Measurements from ENCODE around the gene CKMT2.

CKMT2 gene

GRCh38 chr5:81233080-81233634 is at the start of gene CKMT2:
Gene CKMT2 (plus strand): TSS chr5:81233322. CDS start chr5:81251133, 17,811 bp downstream.
- DNase-seq: peak in 1 of 2 donors; percentile 7

DNA sequence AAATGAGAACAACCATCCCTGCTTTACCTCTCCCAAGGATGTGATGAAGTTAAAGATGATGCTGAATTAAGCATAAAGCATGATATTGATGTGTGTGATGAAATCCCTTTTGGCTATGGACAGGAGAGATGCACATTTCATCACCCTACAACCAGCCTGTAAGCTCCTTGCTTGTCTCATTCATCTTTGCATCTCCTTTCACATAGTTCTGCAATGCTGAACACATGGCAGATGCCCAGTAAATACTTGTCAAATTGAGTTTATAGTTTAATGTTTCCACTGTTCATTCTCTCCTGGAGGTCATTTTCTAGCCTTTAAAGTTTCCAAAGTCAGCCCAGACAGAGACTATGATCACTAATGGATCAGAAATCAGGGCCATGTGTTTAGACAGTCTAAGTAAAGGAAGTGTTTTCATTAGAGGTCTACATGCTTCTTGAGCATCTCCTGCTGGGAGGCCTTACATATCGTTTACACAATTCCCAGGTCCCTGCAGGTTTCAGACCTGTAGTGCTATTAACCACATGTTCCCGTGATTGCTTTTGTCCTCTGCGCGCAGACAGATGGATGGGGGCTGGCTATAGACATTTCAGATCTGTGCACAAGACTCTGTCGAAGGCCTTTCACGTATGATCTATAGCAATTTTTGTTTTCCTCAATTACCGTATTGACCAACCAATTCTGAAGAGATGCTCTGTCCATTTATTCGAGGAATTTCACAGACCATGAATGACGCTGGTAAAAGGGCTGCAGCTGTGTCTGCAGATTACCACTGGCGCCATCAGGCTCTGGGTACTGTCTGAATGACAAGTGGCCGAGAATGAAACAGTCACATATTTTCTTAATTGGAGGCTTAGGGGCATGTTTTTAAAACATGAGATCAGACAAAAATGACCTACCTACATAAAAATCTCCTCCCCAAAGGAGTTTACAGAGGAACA is 49.0 kb upstream of the CKMT2 start:
- no peak for DNase-seq

DNA sequence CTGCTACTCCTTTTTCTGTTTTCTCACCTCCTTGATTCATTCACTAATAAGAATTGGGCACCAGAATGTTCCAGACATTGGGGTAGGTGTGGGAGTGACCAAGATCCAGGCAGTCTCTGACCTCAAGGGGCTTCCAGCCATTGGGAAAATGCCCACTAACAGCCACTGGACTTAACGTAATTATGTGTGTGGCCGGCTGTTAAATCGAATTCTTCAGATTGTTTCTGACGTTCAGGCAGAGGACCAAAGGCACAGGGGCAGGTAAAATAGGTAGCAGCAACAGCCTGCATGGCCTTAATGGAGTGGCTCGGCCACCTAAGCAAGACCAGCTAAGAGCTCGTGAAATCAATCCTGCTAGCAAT is 48.4 kb upstream of the CKMT2 start:
- no peak for DNase-seq

- no peak for DNase-seq
These were observed 45.2 kb upstream of the CKMT2 start for GRCh38 chr5:81187885-81188284.

GRCh38 chr5:81188962-81189361 is 44.2 kb upstream of the CKMT2 start:
- no peak for DNase-seq

- no peak for DNase-seq
These were observed 43.1 kb upstream of the CKMT2 start for GRCh38 chr5:81189875-81190498.

DNA sequence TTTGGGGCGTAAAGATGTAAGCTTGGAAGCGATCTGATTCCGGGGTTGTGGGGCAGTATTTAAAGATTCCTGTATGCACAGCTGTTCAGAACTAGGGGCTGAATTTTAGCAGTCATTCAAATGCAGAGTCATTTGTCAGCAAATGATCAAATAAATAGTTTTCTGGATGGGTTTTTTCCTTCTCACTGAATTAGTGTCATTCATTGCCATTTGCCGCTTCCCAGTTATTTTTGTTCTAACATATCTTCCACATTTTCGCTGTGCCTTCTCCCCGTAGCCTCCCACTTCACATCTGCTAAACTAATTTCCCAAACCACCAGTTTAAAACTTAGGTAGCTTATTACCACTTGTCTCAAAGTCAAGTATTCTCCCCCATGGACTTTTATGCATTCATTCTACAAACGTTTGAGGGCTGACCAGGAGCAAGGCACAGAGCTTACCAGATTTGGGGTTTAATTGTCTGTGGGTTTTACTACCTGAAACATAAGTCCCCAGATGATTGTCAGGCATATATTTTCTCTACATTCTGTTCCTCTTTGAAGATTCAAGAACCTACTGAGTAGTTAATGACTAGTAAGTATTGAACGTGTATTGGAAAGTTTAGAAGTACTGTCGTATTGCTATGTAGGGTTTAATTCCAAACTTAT is 41.3 kb upstream of the CKMT2 start:
- no peak for DNase-seq

GRCh38 chr5:81192373-81192750 is 40.8 kb upstream of the CKMT2 start:
- no peak for DNase-seq

DNA sequence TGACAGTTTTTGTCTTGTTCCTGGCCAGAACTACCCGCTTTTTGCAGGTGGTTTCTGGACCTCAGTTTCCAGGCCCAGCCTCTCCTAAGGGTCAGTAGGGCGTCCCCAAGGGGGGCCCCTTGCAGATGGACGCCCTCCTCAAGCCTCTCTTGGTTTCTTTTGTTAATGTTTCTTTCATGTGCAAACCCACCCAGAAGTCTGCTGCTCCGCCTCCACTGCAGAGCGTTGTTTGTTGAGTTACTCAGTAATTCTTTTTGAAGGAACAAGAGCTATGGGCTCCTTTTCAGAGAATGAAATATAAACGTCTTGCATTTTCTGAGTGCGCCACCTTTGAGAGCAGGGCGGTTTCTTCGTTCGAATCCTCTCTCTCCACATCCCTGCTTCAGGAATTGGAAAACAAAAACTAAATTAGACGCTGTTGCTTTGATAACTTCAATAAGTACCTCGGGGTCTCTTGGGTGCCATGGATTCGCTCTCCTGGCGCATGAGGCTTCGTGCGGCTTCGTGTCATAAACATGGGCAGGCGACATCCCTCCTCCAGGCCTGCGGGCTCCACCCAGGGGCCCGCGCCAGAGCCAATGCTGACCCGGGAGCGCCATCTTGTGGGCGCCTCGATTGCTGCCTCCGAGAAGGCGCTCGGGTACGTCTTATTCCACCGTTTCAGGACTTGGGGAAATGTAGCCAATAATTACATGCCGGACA is 38.3 kb upstream of the CKMT2 start:
- peak; percentile 88 to 91 for DNase-seq

DNA sequence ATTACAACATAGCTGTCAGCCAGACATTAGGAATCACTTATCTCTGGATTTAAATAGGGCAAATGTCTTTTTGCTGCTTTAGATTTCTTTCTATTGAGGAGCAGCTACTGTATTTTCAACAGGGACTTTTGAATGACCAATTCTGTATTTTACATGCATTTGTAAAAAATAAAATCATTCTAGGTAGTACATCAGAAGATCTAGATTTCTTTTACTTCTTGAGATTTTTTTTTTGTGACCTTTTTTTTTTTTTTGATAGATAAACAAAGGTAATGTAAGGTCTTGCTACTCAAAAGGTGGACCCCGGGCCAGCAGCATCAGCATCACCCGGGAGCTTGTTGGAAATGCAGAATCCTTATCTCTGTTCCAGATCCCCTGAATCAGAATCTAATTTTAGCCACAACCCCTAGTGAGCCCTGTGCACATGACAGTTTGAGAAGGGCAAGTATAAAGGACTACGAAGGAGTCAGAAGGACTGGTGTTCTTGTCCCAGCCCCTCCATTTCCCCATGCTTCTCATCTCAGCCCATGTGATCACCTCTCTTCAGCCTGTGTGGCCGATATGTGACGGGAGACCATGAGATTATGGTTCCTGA is 37.7 kb upstream of the CKMT2 start:
- DNase-seq: no peak

DNA sequence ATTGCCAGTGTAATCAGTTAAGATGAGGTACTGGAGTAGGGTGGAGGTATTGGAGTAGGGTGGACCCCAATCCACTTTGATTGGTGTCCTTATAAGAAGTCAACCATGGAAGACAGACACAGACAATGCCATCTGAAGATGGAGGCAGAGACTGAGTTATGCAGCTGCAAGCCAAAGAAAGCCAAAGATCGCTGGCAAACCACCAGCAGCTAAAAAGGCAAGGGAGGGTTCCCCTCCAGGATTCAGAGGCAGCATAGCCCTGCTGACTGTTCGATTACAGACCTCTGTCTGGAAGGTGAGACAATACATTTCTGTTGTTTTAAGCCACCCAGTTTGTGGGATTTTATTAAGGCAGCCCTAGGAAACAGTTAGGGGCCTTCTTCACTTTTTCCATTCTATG is 30.5 kb upstream of the CKMT2 start:
- DNase-seq: no peak

- no peak for DNase-seq
These were observed 29.4 kb upstream of the CKMT2 start for GRCh38 chr5:81203729-81204128.

DNA sequence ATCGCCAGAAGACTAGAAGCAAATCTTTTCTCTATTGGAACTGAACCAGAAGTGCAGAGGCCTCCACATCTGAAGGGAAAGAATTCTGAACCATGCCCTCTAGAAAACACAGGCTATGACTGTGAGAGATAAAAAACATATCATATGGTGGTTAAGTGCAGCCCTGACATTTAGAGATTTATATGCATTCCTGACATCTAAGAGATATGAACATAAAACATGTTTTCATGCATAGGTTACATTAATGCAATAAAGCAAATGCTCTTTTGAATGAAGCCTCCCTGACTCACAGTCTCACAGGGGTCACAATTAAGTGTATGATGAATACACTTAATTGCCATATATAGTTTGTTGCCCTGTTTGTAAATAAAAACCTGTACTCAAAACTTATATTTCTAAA is 28.9 kb upstream of the CKMT2 start:
- DNase-seq: no peak

GRCh38 chr5:81205058-81205457 is 28.1 kb upstream of the CKMT2 start:
- DNase-seq: no peak

DNA sequence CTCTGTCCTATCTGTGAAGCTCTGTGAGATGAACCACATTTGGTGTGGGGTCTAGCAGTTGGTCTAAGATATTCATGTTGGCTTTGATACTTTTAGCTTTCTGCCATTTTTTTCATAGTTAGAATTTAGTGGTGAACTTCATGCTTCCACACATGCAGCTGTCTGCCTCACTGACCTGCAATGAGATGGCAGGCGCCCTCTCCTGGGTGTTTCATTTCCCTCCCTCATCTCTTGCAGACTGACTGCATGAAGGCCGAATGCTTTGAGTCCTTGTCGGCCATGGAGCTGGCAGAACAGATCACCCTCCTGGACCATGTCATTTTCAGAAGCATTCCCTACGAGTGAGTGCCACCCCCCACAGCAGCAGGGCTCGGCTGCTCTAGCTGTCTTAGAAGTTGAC is 26.1 kb upstream of the CKMT2 start:
- DNase-seq: no peak

DNA sequence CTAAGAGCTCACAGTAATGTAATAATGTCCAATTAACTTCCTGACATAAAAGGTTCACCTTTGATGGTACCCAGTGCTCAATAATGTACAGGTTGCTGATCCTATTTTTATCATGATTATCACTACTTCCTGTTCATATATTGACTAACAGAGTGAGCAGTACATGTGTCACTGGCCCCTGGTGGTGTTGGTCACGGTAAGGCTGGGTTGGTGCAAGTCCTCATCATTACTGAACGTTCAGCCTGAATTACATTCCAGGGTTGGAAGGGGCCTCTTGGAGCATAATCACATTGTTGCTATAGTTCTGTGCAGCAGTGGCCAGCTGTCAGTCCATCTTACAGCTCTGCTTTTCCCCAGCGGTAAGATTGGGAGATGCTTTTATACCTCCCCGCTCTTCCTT is 24.2 kb upstream of the CKMT2 start:
- no peak for DNase-seq

- DNase-seq: no peak
These were observed 23.7 kb upstream of the CKMT2 start for GRCh38 chr5:81209386-81209785.

GRCh38 chr5:81209869-81210493 is 23.1 kb upstream of the CKMT2 start:
- peak in 1 of 2 donors; percentile 29 for DNase-seq

- no peak for DNase-seq
These were observed 20.8 kb upstream of the CKMT2 start for GRCh38 chr5:81212211-81212751.

DNA sequence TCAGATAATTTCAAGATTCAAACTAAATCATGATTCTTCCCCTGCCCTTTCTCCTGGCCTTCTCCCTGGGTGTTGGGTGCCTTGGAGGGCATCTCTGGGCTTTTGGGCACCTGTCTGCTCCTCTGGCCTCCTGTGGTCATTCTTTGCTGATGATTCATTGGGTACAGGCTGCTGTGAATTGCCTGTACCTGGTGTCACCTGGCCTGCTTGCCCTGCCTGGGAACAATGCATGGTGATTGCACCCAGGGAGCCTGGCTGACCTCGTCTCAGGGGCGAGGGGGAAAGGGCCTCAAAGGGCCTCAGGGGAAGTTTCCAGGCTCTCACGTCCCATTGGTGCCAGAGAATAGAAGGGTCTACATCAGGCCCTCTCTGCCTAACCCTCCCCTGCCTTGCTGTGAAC is 20.1 kb upstream of the CKMT2 start:
- no peak for DNase-seq

GRCh38 chr5:81214848-81215247 is 18.3 kb upstream of the CKMT2 start:
- no peak for DNase-seq

GRCh38 chr5:81216152-81216551 is 17.0 kb upstream of the CKMT2 start:
- no peak for DNase-seq

All from stimulated activated CD4-positive, alpha-beta T cell treated with anti-CD3 and anti-CD28 coated beads, Interleukin-2, amount 100 ng/mL, for 24 hours (primary cell).